A549 treated with dexamethasone at 1 μM for 4 hours (cell line): Measurements from ENCODE around the gene PNP. TPM values are rescaled to one million over a fixed set of nuclear protein-coding genes. Genes with fewer than 3 reads are reported as not detected.

Source experiments
- total RNA-seq: library from RNA; stranded (reverse); fragments of 200-300 nt; extraction: Qiagen RNA extraction; gene quantifications from 5 replicates; pipeline ENCODE4 v1.2.3, GENCODE V29; 2022

The PNP gene
- total RNA-seq = 130 to 164 TPM (median 132 TPM) in 5 replicates

GRCh38 chr14:20469242-20469889 is at the start of gene PNP:
Gene PNP, plus strand, starts transcription at chr14:20469406. Its CDS starts 119 bp downstream, at chr14:20469525.

GRCh38 chr14:20435582-20436362 is 33.4 kb upstream of the PNP start, which contains the start of gene KLHL33:
Gene KLHL33, minus strand, starts transcription at chr14:20436166. Its CDS starts 355 bp downstream, at chr14:20435811.

GRCh38 chr14:20454516-20455354 is 14.5 kb upstream of the PNP start, which contains the start of the genes APEX1 and OSGEP:
Gene APEX1, plus strand, starts transcription at chr14:20455226. Its CDS starts 420 bp downstream, at chr14:20455646.
Gene OSGEP, minus strand, starts transcription at chr14:20454812. Its CDS starts 129 bp downstream, at chr14:20454683.

GRCh38 chr14:20461225-20462141 is 7.7 kb upstream of the PNP start, which contains the start of gene PIP4P1:
Gene PIP4P1, minus strand, starts transcription at chr14:20461434. Its CDS starts 109 bp downstream, at chr14:20461325.

Other genes starting within 250 kb of the PNP start
- gene OR11H6, start 245.7 kb upstream of the PNP start, total RNA-seq = not detected in 5 replicates
- not detected in 5 replicates for gene OR11H7, start 240.4 kb upstream of the PNP start, total RNA-seq
- gene OR11H4, start 230.1 kb upstream of the PNP start, total RNA-seq = not detected in 5 replicates
- 15.4 to 24.7 TPM (median 18.6 TPM) in 5 replicates for gene TTC5, start 163.5 kb upstream of the PNP start, total RNA-seq
- gene CCNB1IP1, start 136.1 kb upstream of the PNP start, total RNA-seq = 34.9 to 47.1 TPM (median 38.8 TPM) in 5 replicates
- 18.3 to 20.7 TPM (median 20.1 TPM) in 5 replicates for gene PARP2, start 125.8 kb upstream of the PNP start, total RNA-seq
- 6.6 to 12.1 TPM (median 10.0 TPM) in 5 replicates for gene TEP1, start 55.9 kb upstream of the PNP start, total RNA-seq
- gene KLHL33, start 33.2 kb upstream of the PNP start, total RNA-seq = 0.01 TPM in 1 of 5 replicates, not detected in the others
- 19.5 to 24.1 TPM (median 23.7 TPM) in 5 replicates for gene OSGEP, start 14.6 kb upstream of the PNP start, total RNA-seq
- 251 to 268 TPM (median 260 TPM) in 5 replicates for gene APEX1, start 14.2 kb upstream of the PNP start, total RNA-seq
- 25.5 to 35.2 TPM (median 29.2 TPM) in 5 replicates for gene PIP4P1, start 8.0 kb upstream of the PNP start, total RNA-seq
- 0.15 to 0.33 TPM (median 0.22 TPM) in 5 replicates for gene RNASE10, start 36.1 kb downstream of the PNP start, total RNA-seq
- not detected in 5 replicates for gene RNASE9, start 91.6 kb downstream of the PNP start, total RNA-seq
- not detected in 5 replicates for gene RNASE11, start 118.6 kb downstream of the PNP start, total RNA-seq
- gene RNASE12, start 122.0 kb downstream of the PNP start, total RNA-seq = not detected in 5 replicates
- gene OR6S1, start 172.3 kb downstream of the PNP start, total RNA-seq = not detected in 5 replicates
- 5.4 to 9.5 TPM (median 8.4 TPM) in 5 replicates for gene RNASE4, start 215.2 kb downstream of the PNP start, total RNA-seq
- gene ANG, start 219.4 kb downstream of the PNP start, total RNA-seq = 7.0 to 11.3 TPM (median 9.3 TPM) in 5 replicates